CD4-positive, alpha-beta T cell (primary cell): ENCODE measurements around the gene GABRB1. TPM values are rescaled to one million over a fixed set of nuclear protein-coding genes. Genes with fewer than 3 reads are reported as not detected.

ENCODE experiments used
- ATAC-seq: fragments of 200-7000 bp; cut with Tn5 transposase; one replicate; pipeline ENCODE4 v1.10.0; 2022; ENCODE audit warnings: mild to moderate bottlenecking; ENCODE audit not compliant: poor library complexity
- CTCF ChIA-PET: fragments of 350-600 bp; sonication (Branson Sonifier 250); formaldehyde crosslinking; loops from one replicate; lab custom pipeline; 2021; ENCODE audit warnings: antibody characterized with exemption, inconsistent platforms; lab: Charles Lee
- POLR2A ChIA-PET: fragments of 350-600 bp; sonication (Branson Sonifier 250); formaldehyde crosslinking; loops from one replicate; lab custom pipeline; 2021; ENCODE audit warnings: antibody characterized with exemption, inconsistent platforms; lab: Charles Lee
- DNase-seq, 14 experiments: peaks; one replicate each; pipeline ENCODE4 v3.0.0-alpha.2; 2013 to 2020; ENCODE audit warnings: mixed read lengths in 2 of 14
- H3K27ac ChIP-seq, 2 donors: one replicate each; pipeline versions ENCODE4 v1.5.1 to v1.7.0; 2013; ENCODE audit warnings: low read length in 2 of 2, low read depth in 1 of 2, mild to moderate bottlenecking in 1 of 2
- H3K27me3 ChIP-seq, 2 experiments: 1 replicate in 1 of 2; 2 replicates in 1 of 2; pipeline versions ENCODE4 v1.6.1 to v1.7.0; 2013; ENCODE audit warnings: low read length in 2 of 2, control low read depth in 1 of 2, mild to moderate bottlenecking in 1 of 2, moderate library complexity in 1 of 2; ENCODE audit not compliant: insufficient read depth in 2 of 2, control insufficient read depth in 1 of 2
- H3K36me3 ChIP-seq: one replicate; pipeline ENCODE4 v1.6.1; 2013; ENCODE audit warnings: low read length, control low read depth; ENCODE audit not compliant: insufficient read depth
- H3K4me1 ChIP-seq: one replicate; pipeline ENCODE4 v1.6.1; 2013; ENCODE audit warnings: low read length, control low read depth; ENCODE audit not compliant: insufficient read depth
- H3K4me3 ChIP-seq: one replicate; pipeline ENCODE4 v1.5.1; 2013; ENCODE audit warnings: mild to moderate bottlenecking, low read length, moderate library complexity
- H3K9me3 ChIP-seq, 2 experiments: 1 replicate in 1 of 2; 2 replicates in 1 of 2; pipeline versions ENCODE4 v1.6.1 to v1.7.0; 2013; ENCODE audit warnings: low read length in 2 of 2, mild to moderate bottlenecking in 2 of 2, control low read depth in 1 of 2, moderate library complexity in 1 of 2; ENCODE audit not compliant: control insufficient read depth in 1 of 2, insufficient read depth in 1 of 2
- H3K27ac Mint-ChIP-seq: one replicate; pipeline ENCODE4 v1.8.0; 2020; ENCODE audit warnings: mixed read lengths
- H3K27me3 Mint-ChIP-seq: one replicate; pipeline ENCODE4 v1.8.0; 2021; ENCODE audit warnings: mixed read lengths
- H3K36me3 Mint-ChIP-seq: one replicate; pipeline ENCODE4 v1.8.0; 2021; ENCODE audit warnings: low read depth, mixed read lengths
- H3K4me1 Mint-ChIP-seq: one replicate; pipeline ENCODE4 v1.8.0; 2021; ENCODE audit warnings: low read depth, mixed read lengths
- H3K4me3 Mint-ChIP-seq: one replicate; pipeline ENCODE4 v1.8.0; 2020; ENCODE audit warnings: mild to moderate bottlenecking, mixed read lengths
- H3K9me3 Mint-ChIP-seq: one replicate; pipeline ENCODE4 v1.8.0; 2020; ENCODE audit warnings: mixed read lengths
- intact Hi-C, 2 experiments: fragments of 100-400 bp; cut with DNase I in 1 of 2; cut with micrococcal nuclease in 1 of 2; formaldehyde crosslinking; loops; one replicate each; pipeline versions ENCODE4 v1.15.1 to v1.9.0; 2023 to 2025; cut with DNase I, micrococcal nuclease
- total RNA-seq, 174 experiments: library from RNA in 2 of 174; stranded (reverse) in 2 of 174; gene quantifications; one replicate each; pipeline ENCODE4 v1.2.3 and lab custom pipeline; 2021 to 2026
- TF ChIP-seq, protein P1 (sequence below): fragments of 200-600 bp; IDR thresholded peaks from one replicate; pipeline ENCODE4 v1.8.0; 2022; ENCODE audit warnings: antibody characterized with exemption, mild to moderate bottlenecking

GABRB1 gene
- total RNA-seq, 2 experiments from 2014 or later = not detected

DNA sequence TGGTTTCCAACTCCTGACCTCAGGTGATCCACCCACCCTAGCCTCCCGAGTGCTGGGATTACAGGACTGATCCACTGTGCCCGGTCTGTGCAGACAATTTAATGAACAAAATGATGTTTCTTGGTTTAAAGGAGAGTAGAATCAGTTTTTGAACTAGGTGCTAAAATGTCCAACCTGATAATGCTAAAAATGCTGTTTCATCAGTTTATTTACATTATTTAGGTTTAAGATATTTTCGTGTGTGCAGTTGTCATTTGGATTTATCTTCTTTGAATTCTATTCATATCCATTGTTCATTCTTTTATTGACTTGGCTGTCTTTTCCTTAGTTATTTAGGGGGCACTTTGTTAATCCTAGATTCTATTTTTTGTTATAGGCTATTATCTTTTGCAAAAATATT, 18.0 kb upstream of the GABRB1 start:
- Histone ChIP-seq H3K27me3 (no peaks in the 10 kb centered on the region), H3K4me1 (peaks cover 6% of the 10 kb centered on the region), H3K36me3 (no peaks in the 10 kb centered on the region), H3K27ac (no peak overlapping the region), H3K4me3 (no peak overlapping the region), H3K9me3 (no peaks in the 10 kb centered on the region)
- TF ChIP-seq, protein P1, sequence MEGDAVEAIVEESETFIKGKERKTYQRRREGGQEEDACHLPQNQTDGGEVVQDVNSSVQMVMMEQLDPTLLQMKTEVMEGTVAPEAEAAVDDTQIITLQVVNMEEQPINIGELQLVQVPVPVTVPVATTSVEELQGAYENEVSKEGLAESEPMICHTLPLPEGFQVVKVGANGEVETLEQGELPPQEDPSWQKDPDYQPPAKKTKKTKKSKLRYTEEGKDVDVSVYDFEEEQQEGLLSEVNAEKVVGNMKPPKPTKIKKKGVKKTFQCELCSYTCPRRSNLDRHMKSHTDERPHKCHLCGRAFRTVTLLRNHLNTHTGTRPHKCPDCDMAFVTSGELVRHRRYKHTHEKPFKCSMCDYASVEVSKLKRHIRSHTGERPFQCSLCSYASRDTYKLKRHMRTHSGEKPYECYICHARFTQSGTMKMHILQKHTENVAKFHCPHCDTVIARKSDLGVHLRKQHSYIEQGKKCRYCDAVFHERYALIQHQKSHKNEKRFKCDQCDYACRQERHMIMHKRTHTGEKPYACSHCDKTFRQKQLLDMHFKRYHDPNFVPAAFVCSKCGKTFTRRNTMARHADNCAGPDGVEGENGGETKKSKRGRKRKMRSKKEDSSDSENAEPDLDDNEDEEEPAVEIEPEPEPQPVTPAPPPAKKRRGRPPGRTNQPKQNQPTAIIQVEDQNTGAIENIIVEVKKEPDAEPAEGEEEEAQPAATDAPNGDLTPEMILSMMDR = no peak
- H3K9me3 Mint-ChIP-seq = no peaks in the 10 kb centered on the region
- POLR2A ChIA-PET = no interaction called here
- no peak for ATAC-seq
- no peak for DNase-seq
- no peak overlapping the region for H3K27ac Mint-ChIP-seq
- no peak overlapping the region for H3K4me3 Mint-ChIP-seq
- intact Hi-C loops = no loop called here
- CTCF ChIA-PET = no interaction called here
- H3K27me3 Mint-ChIP-seq = no peaks in the 10 kb centered on the region
- H3K36me3 Mint-ChIP-seq = no peaks in the 10 kb centered on the region
- peaks cover 26% of the 10 kb centered on the region for H3K4me1 Mint-ChIP-seq

GRCh38 chr4:47017081-47017480, 14.3 kb upstream of the GABRB1 start:
- Mint-ChIP-seq H3K27me3 (no peaks in the 10 kb centered on the region), H3K4me1 (peaks cover 6% of the 10 kb centered on the region), H3K9me3 (no peaks in the 10 kb centered on the region), H3K36me3 (no peaks in the 10 kb centered on the region), H3K4me3 (no peak overlapping the region), H3K27ac (no peak overlapping the region)
- CTCF ChIA-PET = no interaction called here
- H3K9me3 ChIP-seq = no peaks in the 10 kb centered on the region
- TF ChIP-seq, protein P1 = no peak
- no peaks in the 10 kb centered on the region for H3K36me3 ChIP-seq
- no peak overlapping the region for H3K27ac ChIP-seq
- H3K27me3 ChIP-seq = no peaks in the 10 kb centered on the region
- no peak overlapping the region for H3K4me3 ChIP-seq
- DNase-seq (no peak), ATAC-seq (no peak)
- intact Hi-C loops = no loop called here
- POLR2A ChIA-PET = no interaction called here
- H3K4me1 ChIP-seq = no peaks in the 10 kb centered on the region

DNA sequence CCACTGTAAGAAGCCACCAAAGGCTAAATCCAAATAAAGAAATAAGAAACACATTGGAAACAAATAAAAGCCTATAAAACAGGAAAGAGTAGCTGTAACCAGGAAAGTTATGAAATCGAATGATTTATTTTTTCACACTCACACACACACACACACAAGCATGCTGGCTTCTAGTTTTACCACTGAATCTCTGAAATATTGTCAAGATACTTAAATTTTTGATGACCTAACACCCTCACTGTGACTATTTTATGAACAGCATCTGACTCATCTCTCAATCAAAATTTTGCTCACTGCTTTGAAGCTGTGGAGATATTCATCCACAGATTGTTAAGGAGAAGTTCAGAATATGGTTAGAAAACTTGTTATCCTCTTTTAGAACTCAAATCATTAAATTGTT, 13.9 kb upstream of the GABRB1 start:
- Mint-ChIP-seq H3K27ac (no peak overlapping the region), H3K27me3 (no peaks in the 10 kb centered on the region), H3K36me3 (no peaks in the 10 kb centered on the region), H3K4me3 (no peak overlapping the region), H3K9me3 (no peaks in the 10 kb centered on the region), H3K4me1 (peaks cover 2% of the 10 kb centered on the region)
- ChIA-PET POLR2A (no interaction called here), CTCF (no interaction called here)
- no peaks in the 10 kb centered on the region for H3K27me3 ChIP-seq
- ATAC-seq (no peak), DNase-seq (no peak)
- H3K27ac ChIP-seq = no peak overlapping the region
- no peaks in the 10 kb centered on the region for H3K36me3 ChIP-seq
- TF ChIP-seq, protein P1 = no peak
- no peaks in the 10 kb centered on the region for H3K4me1 ChIP-seq
- H3K9me3 ChIP-seq = no peaks in the 10 kb centered on the region
- intact Hi-C loops = no loop called here
- H3K4me3 ChIP-seq = no peak overlapping the region
